Endothelial cell (in vitro differentiated cells): ENCODE data around the gene PHACTR1. TPM values are rescaled to one million over a fixed set of nuclear protein-coding genes. Genes with fewer than 3 reads are reported as not detected.

Source experiments
- DNase-seq: peaks from one replicate; pipeline ENCODE4 v3.0.0; 2021; ENCODE audit warnings: low spot score
- H3K27ac Mint-ChIP-seq: one replicate; pipeline ENCODE4 v1.8.0; 2021; ENCODE audit warnings: mixed read lengths, inconsistent platforms; ENCODE audit not compliant: unreplicated experiment
- H3K27me3 Mint-ChIP-seq: one replicate; pipeline ENCODE4 v1.8.0; 2021; ENCODE audit warnings: mild to moderate bottlenecking, moderate library complexity, mixed read lengths, inconsistent platforms; ENCODE audit not compliant: unreplicated experiment
- H3K36me3 Mint-ChIP-seq: one replicate; pipeline ENCODE4 v1.8.0; 2021; ENCODE audit warnings: mild to moderate bottlenecking, low read depth, mixed read lengths, inconsistent platforms; ENCODE audit not compliant: unreplicated experiment
- H3K4me1 Mint-ChIP-seq: one replicate; pipeline ENCODE4 v1.8.0; 2021; ENCODE audit warnings: mild to moderate bottlenecking, mixed read lengths, inconsistent platforms; ENCODE audit not compliant: unreplicated experiment
- H3K4me3 Mint-ChIP-seq: one replicate; pipeline ENCODE4 v1.8.0; 2021; ENCODE audit warnings: mild to moderate bottlenecking, mixed read lengths, inconsistent platforms; ENCODE audit not compliant: unreplicated experiment
- H3K9me3 Mint-ChIP-seq: one replicate; pipeline ENCODE4 v1.8.0; 2021; ENCODE audit warnings: mixed read lengths, inconsistent platforms; ENCODE audit not compliant: unreplicated experiment
- CTCF ChIP-seq: fragments of 200-600 bp; sonication (generic); IDR thresholded peaks from one replicate; pipeline ENCODE4 v1.5.0; 2021; ENCODE audit warnings: antibody characterized with exemption; ENCODE audit not compliant: unreplicated experiment
- total RNA-seq: library from RNA; stranded (reverse); fragmentation: NEBNext Ultra II Directional; extraction: Animal tissue kit (Norgen Biotek cat#: 25700); gene quantifications from one replicate; pipeline ENCODE4 v1.2.1, GENCODE V29; 2021; ENCODE audit not compliant: unreplicated experiment

Gene PHACTR1
- total RNA-seq, 1 donor from 2014 or later, result 39.9 TPM

- H3K27me3 Mint-ChIP-seq, result peaks cover 3% of the 10 kb centered on the region
- H3K4me3 Mint-ChIP-seq, result no peak overlapping the region
- H3K36me3 Mint-ChIP-seq, result peaks cover 3% of the 10 kb centered on the region
- no peak for TF ChIP-seq CTCF
- no peak for DNase-seq
- no peaks in the 10 kb centered on the region for H3K9me3 Mint-ChIP-seq
- H3K27ac Mint-ChIP-seq, result peak overlapping the region; percentile 82
- peaks cover 63% of the 10 kb centered on the region for H3K4me1 Mint-ChIP-seq
Measured at GRCh38 chr6:12962529-12962928, 246.0 kb downstream of the PHACTR1 start.

- Mint-ChIP-seq H3K4me3 (peak overlapping the region; percentile 73), H3K36me3 (peaks cover 3% of the 10 kb centered on the region), H3K27ac (peak overlapping the region; percentile 82), H3K4me1 (peaks cover 64% of the 10 kb centered on the region), H3K9me3 (no peaks in the 10 kb centered on the region), H3K27me3 (peaks cover 3% of the 10 kb centered on the region)
- no peak for DNase-seq
- no peak for TF ChIP-seq CTCF
Measured at GRCh38 chr6:12962987-12963386, 246.4 kb downstream of the PHACTR1 start.

GRCh38 chr6:12963567-12963966 lies 247.0 kb downstream of the PHACTR1 start:
- Mint-ChIP-seq H3K36me3 (peaks cover 3% of the 10 kb centered on the region), H3K9me3 (no peaks in the 10 kb centered on the region), H3K4me1 (peaks cover 62% of the 10 kb centered on the region), H3K27ac (peak overlapping the region; percentile 82), H3K4me3 (no peak overlapping the region), H3K27me3 (no peaks in the 10 kb centered on the region)
- no peak for TF ChIP-seq CTCF
- no peak for DNase-seq

- H3K36me3 Mint-ChIP-seq, result peaks cover 7% of the 10 kb centered on the region
- no peak overlapping the region for H3K27ac Mint-ChIP-seq
- no peak for TF ChIP-seq CTCF
- H3K4me1 Mint-ChIP-seq, result peaks cover 42% of the 10 kb centered on the region
- no peak overlapping the region for H3K4me3 Mint-ChIP-seq
- no peaks in the 10 kb centered on the region for H3K27me3 Mint-ChIP-seq
- no peak for DNase-seq
- no peaks in the 10 kb centered on the region for H3K9me3 Mint-ChIP-seq
Measured at GRCh38 chr6:12967686-12968085, 251.1 kb downstream of the PHACTR1 start.

GRCh38 chr6:12968290-12968689 lies 251.7 kb downstream of the PHACTR1 start:
- peaks cover 36% of the 10 kb centered on the region for H3K4me1 Mint-ChIP-seq

More at GRCh38 chr6:12968290-12968689, 251.7 kb downstream of the PHACTR1 start:
- Mint-ChIP-seq H3K9me3 (no peaks in the 10 kb centered on the region), H3K27me3 (no peaks in the 10 kb centered on the region), H3K36me3 (peaks cover 7% of the 10 kb centered on the region), H3K27ac (no peak overlapping the region), H3K4me3 (no peak overlapping the region)
- TF ChIP-seq CTCF, result no peak
- no peak for DNase-seq
